GM12878 (cell line): ENCODE measurements around the gene IDI2. TPM values are rescaled to one million over a fixed set of nuclear protein-coding genes. Genes with fewer than 3 reads are reported as not detected.

ENCODE experiments used
- BCL3 ChIP-seq: IDR thresholded peaks from 2 replicates; pipeline ENCODE4 v1.6.1; 2011; ENCODE audit warnings: borderline replicate concordance, low read depth, mild to moderate bottlenecking, moderate library complexity, low read length; ENCODE audit not compliant: insufficient read depth, poor library complexity, severe bottlenecking
- FOXM1 ChIP-seq: IDR thresholded peaks from 2 replicates; pipeline ENCODE4 v1.6.1; 2012; ENCODE audit warnings: low read depth, mild to moderate bottlenecking, inconsistent platforms, low read length, moderate library complexity
- GABPA ChIP-seq: IDR thresholded peaks from 2 replicates; pipeline ENCODE4 v1.6.1; 2014; ENCODE audit warnings: antibody characterized with exemption, low read depth, mild to moderate bottlenecking, inconsistent platforms
- HCFC1 ChIP-seq: fragments of 150-350 bp; IDR thresholded peaks from 2 replicates; pipeline ENCODE4 v1.6.1; 2014; ENCODE audit warnings: low read length
- HDAC2 ChIP-seq: fragments of 200-600 bp; sonication (generic); IDR thresholded peaks from 2 replicates; pipeline ENCODE4 v1.6.1; 2017
- HSF1 ChIP-seq: fragments of 150-350 bp; IDR thresholded peaks from 2 replicates; pipeline ENCODE4 v1.6.1; 2014; ENCODE audit warnings: mild to moderate bottlenecking, low read depth, low read length
- IKZF2 ChIP-seq, 2 experiments: fragments of 450-650 bp; IDR thresholded peaks; 2 replicates each; pipeline ENCODE4 v1.6.1; 2017; ENCODE audit warnings: mild to moderate bottlenecking in 2 of 2, moderate library complexity in 2 of 2
- IRF4 ChIP-seq: IDR thresholded peaks from 2 replicates; pipeline ENCODE4 v1.6.1; 2011; ENCODE audit warnings: low read depth, low read length
- KDM1A ChIP-seq: fragments of 200-600 bp; sonication (generic); IDR thresholded peaks from 2 replicates; pipeline ENCODE4 v1.6.1; 2016; ENCODE audit warnings: borderline replicate concordance
- NFXL1 ChIP-seq: fragments of 450-650 bp; IDR thresholded peaks from 2 replicates; pipeline ENCODE4 v1.6.1; 2017; ENCODE audit warnings: antibody characterized with exemption, mild to moderate bottlenecking, borderline replicate concordance
- PAX5 ChIP-seq: IDR thresholded peaks from 2 replicates; pipeline ENCODE4 v1.6.1; 2011; ENCODE audit warnings: low read depth, low read length, borderline replicate concordance
- RAD51 ChIP-seq: fragments of 450-650 bp; IDR thresholded peaks from 2 replicates; pipeline ENCODE4 v1.6.1; 2016; ENCODE audit warnings: moderate library complexity, mild to moderate bottlenecking, inconsistent platforms
- RB1 ChIP-seq: fragments of 450-650 bp; formaldehyde crosslinking; IDR thresholded peaks from 2 replicates; pipeline ENCODE4 v1.6.1; 2017; ENCODE audit warnings: mild to moderate bottlenecking, borderline replicate concordance
- SIN3A ChIP-seq: IDR thresholded peaks from 2 replicates; pipeline ENCODE4 v1.6.1; 2012; ENCODE audit warnings: low read depth, low read length, improper control_type of control experiment
- SMAD1 ChIP-seq: fragments of 450-650 bp; IDR thresholded peaks from 2 replicates; pipeline ENCODE4 v1.6.1; 2018; ENCODE audit warnings: mild to moderate bottlenecking, low read depth; ENCODE audit not compliant: partially characterized antibody
- STAT3 ChIP-seq: IDR thresholded peaks from 2 replicates; pipeline ENCODE4 v1.6.1; 2011; ENCODE audit warnings: low read depth, low read length, improper control_type of control experiment
- SUZ12 ChIP-seq: fragments of 200-600 bp; sonication (generic); IDR thresholded peaks from one replicate; pipeline ENCODE4 v1.6.1; 2018; ENCODE audit warnings: antibody characterized with exemption, mild to moderate bottlenecking; ENCODE audit not compliant: unreplicated experiment
- TCF12 ChIP-seq: IDR thresholded peaks from 2 replicates; pipeline ENCODE4 v1.6.1; 2011; ENCODE audit warnings: low read depth, mild to moderate bottlenecking, low read length
- ZBTB40 ChIP-seq: fragments of 450-650 bp; IDR thresholded peaks from 2 replicates; pipeline ENCODE4 v1.6.1; 2016; ENCODE audit warnings: mild to moderate bottlenecking, moderate library complexity, borderline replicate concordance
- ZNF207 ChIP-seq: fragments of 450-650 bp; IDR thresholded peaks from 2 replicates; pipeline ENCODE4 v1.6.1; 2014; ENCODE audit warnings: antibody characterized with exemption, mild to moderate bottlenecking, borderline replicate concordance
- polyA plus RNA-seq, 11 experiments: library from polyadenylated mRNA; depleted of rRNA in 4 of 11; unstranded in 6 of 11; stranded (reverse) in 5 of 11; fragments of >200 nt; fragmentation: Nextera tagmentation in 4 of 11; fragmentation: Illumina TruSeq in 1 of 11; extraction: Ambion mirVana in 4 of 11; extraction: Trizol in 1 of 11; gene quantifications; 1 replicate in 1 of 11; 2 replicates in 10 of 11; pipeline versions ENCODE4 v1.2.1 to v1.2.3, GENCODE V29; 2011 to 2016; ENCODE audit warnings: inconsistent platforms in 2 of 11, missing spikeins in 2 of 11, low read depth in 1 of 11
- total RNA-seq, 4 experiments: library from RNA; depleted of rRNA in 3 of 4; stranded (reverse); fragments of >200 nt in 3 of 4; fragmentation: Illumina TruSeq in 1 of 4; extraction: Trizol in 1 of 4; gene quantifications; 2 replicates each; pipeline versions ENCODE4 v1.2.1 to v1.2.3, GENCODE V29; 2013 to 2021
- TF ChIP-seq, protein P1 (sequence below): fragments of 450-650 bp; IDR thresholded peaks from 2 replicates; pipeline ENCODE4 v1.6.1; 2017; ENCODE audit warnings: mild to moderate bottlenecking, low read depth, inconsistent platforms; ENCODE audit not compliant: poor library complexity, severe bottlenecking
- TF ChIP-seq, protein P2 (sequence below): IDR thresholded peaks from 2 replicates; pipeline ENCODE4 v1.6.1; 2012; ENCODE audit warnings: low read depth, low read length, improper control_type of control experiment

IDI2 gene
- total and polyA plus RNA-seq, 10 of the 15 experiments (the other 5 are each of a cell fraction or from before 2014, with no cell fraction given): 0.06 TPM; not detected in 9

GRCh38 chr10:992467-992866 is 33.2 kb downstream of the IDI2 start (continued):
- TF ChIP-seq, protein P1, sequence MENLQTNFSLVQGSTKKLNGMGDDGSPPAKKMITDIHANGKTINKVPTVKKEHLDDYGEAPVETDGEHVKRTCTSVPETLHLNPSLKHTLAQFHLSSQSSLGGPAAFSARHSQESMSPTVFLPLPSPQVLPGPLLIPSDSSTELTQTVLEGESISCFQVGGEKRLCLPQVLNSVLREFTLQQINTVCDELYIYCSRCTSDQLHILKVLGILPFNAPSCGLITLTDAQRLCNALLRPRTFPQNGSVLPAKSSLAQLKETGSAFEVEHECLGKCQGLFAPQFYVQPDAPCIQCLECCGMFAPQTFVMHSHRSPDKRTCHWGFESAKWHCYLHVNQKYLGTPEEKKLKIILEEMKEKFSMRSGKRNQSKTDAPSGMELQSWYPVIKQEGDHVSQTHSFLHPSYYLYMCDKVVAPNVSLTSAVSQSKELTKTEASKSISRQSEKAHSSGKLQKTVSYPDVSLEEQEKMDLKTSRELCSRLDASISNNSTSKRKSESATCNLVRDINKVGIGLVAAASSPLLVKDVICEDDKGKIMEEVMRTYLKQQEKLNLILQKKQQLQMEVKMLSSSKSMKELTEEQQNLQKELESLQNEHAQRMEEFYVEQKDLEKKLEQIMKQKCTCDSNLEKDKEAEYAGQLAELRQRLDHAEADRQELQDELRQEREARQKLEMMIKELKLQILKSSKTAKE: peak; percentile 53
- no peak for TF ChIP-seq TCF12
- TF ChIP-seq ZBTB40: no peak
- TF ChIP-seq HCFC1: no peak
- no peak for TF ChIP-seq ZNF207
- no peak for TF ChIP-seq GABPA
- TF ChIP-seq RB1: no peak
- TF ChIP-seq IKZF2 (IDR thresholded peaks at IDR 0.05): 0 out of 4 replicates have a peak, but pooled peaks have one; percentile 20 to 28
- no peak for TF ChIP-seq NFXL1
- TF ChIP-seq RAD51: no peak
- TF ChIP-seq, protein P2, sequence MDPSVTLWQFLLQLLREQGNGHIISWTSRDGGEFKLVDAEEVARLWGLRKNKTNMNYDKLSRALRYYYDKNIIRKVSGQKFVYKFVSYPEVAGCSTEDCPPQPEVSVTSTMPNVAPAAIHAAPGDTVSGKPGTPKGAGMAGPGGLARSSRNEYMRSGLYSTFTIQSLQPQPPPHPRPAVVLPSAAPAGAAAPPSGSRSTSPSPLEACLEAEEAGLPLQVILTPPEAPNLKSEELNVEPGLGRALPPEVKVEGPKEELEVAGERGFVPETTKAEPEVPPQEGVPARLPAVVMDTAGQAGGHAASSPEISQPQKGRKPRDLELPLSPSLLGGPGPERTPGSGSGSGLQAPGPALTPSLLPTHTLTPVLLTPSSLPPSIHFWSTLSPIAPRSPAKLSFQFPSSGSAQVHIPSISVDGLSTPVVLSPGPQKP: no peak
- no peak for TF ChIP-seq IRF4
- no peak for TF ChIP-seq PAX5
- TF ChIP-seq SIN3A: no peak
- no peak for TF ChIP-seq BCL3
- TF ChIP-seq FOXM1: no peak
- no peak for TF ChIP-seq SUZ12
- no peak for TF ChIP-seq STAT3
- no peak for TF ChIP-seq HSF1
- TF ChIP-seq HDAC2: no peak
- TF ChIP-seq SMAD1: no peak
- no peak for TF ChIP-seq KDM1A
